HEK293 (cell line): Measurements from ENCODE around the gene IRS1.

Source experiments
- CTCF ChIA-PET: fragments of 350-600 bp; formaldehyde crosslinking; extraction: SDS; loops from one replicate; lab custom pipeline; 2021; ENCODE audit warnings: antibody characterized with exemption; lab: Yijun Ruan, JAX
- POLR2A ChIA-PET: fragments of 300-600 bp; formaldehyde crosslinking; extraction: SDS; loops from one replicate; lab custom pipeline; 2020; ENCODE audit warnings: antibody characterized with exemption, inconsistent platforms; lab: Yijun Ruan, JAX
- H3K27ac ChIP-seq: fragments of 200-500 bp; sonication (Bioruptor generic); 2 replicates; pipeline ENCODE4 v1.5.1; 2014; ENCODE audit warnings: low read depth, low read length, control low read depth, inconsistent platforms; ENCODE audit errors: extremely low read depth
- H3K36me3 ChIP-seq, 2 experiments: fragments of 200-500 bp in 1 of 2; sonication (Bioruptor generic) in 1 of 2; 1 replicate in 1 of 2; 2 replicates in 1 of 2; pipeline ENCODE4 v1.5.1; 2014 to 2017; ENCODE audit warnings: inconsistent platforms in 2 of 2, low read length in 2 of 2; ENCODE audit not compliant: control insufficient read depth in 2 of 2, insufficient read depth in 1 of 2
- H3K4me1 ChIP-seq: fragments of 200-500 bp; sonication (Bioruptor generic); 2 replicates; pipeline ENCODE4 v1.5.1; 2014; ENCODE audit warnings: mild to moderate bottlenecking, low read length, inconsistent platforms; ENCODE audit not compliant: control insufficient read depth, insufficient read depth
- H3K4me3 ChIP-seq: 2 replicates; pipeline ENCODE4 v1.5.1; 2011; ENCODE audit warnings: low read depth, mild to moderate bottlenecking, control low read depth, low read length, moderate library complexity
- H3K9me3 ChIP-seq: fragments of 200-500 bp; sonication (Bioruptor generic); 2 replicates; pipeline ENCODE4 v1.5.1; 2014; ENCODE audit warnings: low read depth, low read length, inconsistent platforms; ENCODE audit not compliant: control insufficient read depth, insufficient read depth
- BCL11A ChIP-seq: fragments of 450-650 bp; formaldehyde crosslinking; IDR thresholded peaks from 2 replicates; pipeline ENCODE4 v1.5.1; 2016; ENCODE audit warnings: low read depth, missing biosample characterization, missing genetic modification characterization
- BCL11B ChIP-seq: fragments of 450-650 bp; formaldehyde crosslinking; IDR thresholded peaks from 2 replicates; pipeline ENCODE4 v1.5.1; 2016; ENCODE audit warnings: low read depth, missing biosample characterization, missing genetic modification characterization
- EGR2 ChIP-seq: fragments of 450-650 bp; formaldehyde crosslinking; IDR thresholded peaks from 2 replicates; pipeline ENCODE4 v1.5.1; 2016; ENCODE audit warnings: low read depth, missing biosample characterization, missing genetic modification characterization
- HOXA7 ChIP-seq: sonication (generic); formaldehyde crosslinking; IDR thresholded peaks from 2 replicates; pipeline ENCODE4 v1.8.1; 2022; ENCODE audit warnings: missing genetic modification reagents, borderline replicate concordance
- KLF8 ChIP-seq: fragments of 450-650 bp; formaldehyde crosslinking; IDR thresholded peaks from 2 replicates; pipeline ENCODE4 v1.5.1; 2016; ENCODE audit warnings: missing biosample characterization, missing genetic modification characterization
- RBAK ChIP-seq: fragments of 450-650 bp; formaldehyde crosslinking; IDR thresholded peaks from 2 replicates; pipeline ENCODE4 v1.5.1; 2016; ENCODE audit warnings: missing biosample characterization, missing genetic modification characterization
- SCRT2 ChIP-seq: fragments of 450-650 bp; formaldehyde crosslinking; IDR thresholded peaks from 2 replicates; pipeline ENCODE4 v1.5.1; 2016; ENCODE audit warnings: missing biosample characterization, missing genetic modification characterization
- TRIM28 ChIP-seq: IDR thresholded peaks from 2 replicates; pipeline ENCODE4 v1.6.1; 2011; ENCODE audit warnings: low read length, control low read depth, borderline replicate concordance
- YY2 ChIP-seq: fragments of 450-650 bp; formaldehyde crosslinking; IDR thresholded peaks from 2 replicates; pipeline ENCODE4 v1.5.1; 2016; ENCODE audit warnings: missing biosample characterization, missing genetic modification characterization
- ZBTB44 ChIP-seq: fragments of 450-650 bp; IDR thresholded peaks from 2 replicates; pipeline ENCODE4 v1.5.1; 2018; ENCODE audit warnings: missing biosample characterization, mild to moderate bottlenecking, missing genetic modification characterization
- ZBTB48 ChIP-seq: fragments of 450-650 bp; formaldehyde crosslinking; IDR thresholded peaks from 2 replicates; pipeline ENCODE4 v1.5.1; 2016; ENCODE audit warnings: missing biosample characterization, missing genetic modification characterization
- ZBTB8A ChIP-seq: fragments of 450-650 bp; formaldehyde crosslinking; IDR thresholded peaks from 2 replicates; pipeline ENCODE4 v1.5.1; 2016; ENCODE audit warnings: missing biosample characterization, missing genetic modification characterization
- ZNF148 ChIP-seq: fragments of 450-650 bp; formaldehyde crosslinking; IDR thresholded peaks from 2 replicates; pipeline ENCODE4 v1.5.0; 2017; ENCODE audit warnings: missing biosample characterization, missing genetic modification characterization, borderline replicate concordance
- ZNF18 ChIP-seq: fragments of 450-650 bp; formaldehyde crosslinking; IDR thresholded peaks from 2 replicates; pipeline ENCODE4 v1.5.1; 2016; ENCODE audit warnings: missing biosample characterization, missing genetic modification characterization
- ZNF2 ChIP-seq: fragments of 450-650 bp; formaldehyde crosslinking; IDR thresholded peaks from 2 replicates; pipeline ENCODE4 v1.5.1; 2016; ENCODE audit warnings: missing biosample characterization, missing genetic modification characterization
- ZNF223 ChIP-seq: fragments of 450-650 bp; formaldehyde crosslinking; IDR thresholded peaks from 2 replicates; pipeline ENCODE4 v1.5.1; 2016; ENCODE audit warnings: missing biosample characterization, missing genetic modification characterization
- ZNF23 ChIP-seq: fragments of 450-650 bp; formaldehyde crosslinking; IDR thresholded peaks from 2 replicates; pipeline ENCODE4 v1.5.1; 2016; ENCODE audit warnings: missing biosample characterization, missing genetic modification characterization, borderline replicate concordance
- ZNF239 ChIP-seq: fragments of 450-650 bp; formaldehyde crosslinking; IDR thresholded peaks from 2 replicates; pipeline ENCODE4 v1.5.1; 2016; ENCODE audit warnings: missing biosample characterization, missing genetic modification characterization
- ZNF37A ChIP-seq: fragments of 450-650 bp; IDR thresholded peaks from 2 replicates; pipeline ENCODE4 v1.5.1; 2018; ENCODE audit warnings: missing biosample characterization, missing genetic modification characterization
- ZNF510 ChIP-seq: fragments of 450-650 bp; formaldehyde crosslinking; IDR thresholded peaks from 2 replicates; pipeline ENCODE4 v1.5.1; 2018; ENCODE audit warnings: mild to moderate bottlenecking, missing genetic modification characterization, missing biosample characterization; ENCODE audit not compliant: insufficient replicate concordance
- ZNF558 ChIP-seq: fragments of 450-650 bp; formaldehyde crosslinking; IDR thresholded peaks from 2 replicates; pipeline ENCODE4 v1.5.1; 2016; ENCODE audit warnings: missing biosample characterization, missing genetic modification characterization
- ZNF571 ChIP-seq: fragments of 450-650 bp; formaldehyde crosslinking; IDR thresholded peaks from 2 replicates; pipeline ENCODE4 v1.5.0; 2017; ENCODE audit warnings: missing biosample characterization, missing genetic modification characterization
- ZNF621 ChIP-seq: fragments of 450-650 bp; formaldehyde crosslinking; IDR thresholded peaks from 2 replicates; pipeline ENCODE4 v1.5.1; 2017; ENCODE audit warnings: missing biosample characterization, missing genetic modification characterization
- ZNF639 ChIP-seq: fragments of 450-650 bp; formaldehyde crosslinking; IDR thresholded peaks from 2 replicates; pipeline ENCODE4 v1.5.1; 2016; ENCODE audit warnings: missing biosample characterization, missing genetic modification characterization
- ZNF692 ChIP-seq: fragments of 450-650 bp; formaldehyde crosslinking; IDR thresholded peaks from 2 replicates; pipeline ENCODE4 v1.5.1; 2016; ENCODE audit warnings: missing biosample characterization, missing genetic modification characterization
- ZNF707 ChIP-seq: fragments of 450-650 bp; formaldehyde crosslinking; IDR thresholded peaks from 2 replicates; pipeline ENCODE4 v1.5.1; 2016; ENCODE audit warnings: missing biosample characterization, missing genetic modification characterization
- ZNF777 ChIP-seq: fragments of 450-650 bp; formaldehyde crosslinking; IDR thresholded peaks from 2 replicates; pipeline ENCODE4 v1.5.1; 2017; ENCODE audit warnings: missing biosample characterization, missing genetic modification characterization, borderline replicate concordance
- ZNF837 ChIP-seq: fragments of 450-650 bp; formaldehyde crosslinking; IDR thresholded peaks from 2 replicates; pipeline ENCODE4 v1.5.1; 2016; ENCODE audit warnings: missing biosample characterization, missing genetic modification characterization
- ZSCAN16 ChIP-seq: fragments of 450-650 bp; formaldehyde crosslinking; IDR thresholded peaks from 2 replicates; pipeline ENCODE4 v1.5.1; 2016; ENCODE audit warnings: missing biosample characterization, missing genetic modification characterization

Gene IRS1

GRCh38 chr2:226759768-226760167 lies 39.9 kb downstream of the IRS1 start:
- Histone ChIP-seq H3K4me1 (peaks cover 29% of the 10 kb centered on the region), H3K4me3 (no peak overlapping the region), H3K27ac (no peak overlapping the region), H3K36me3 (peaks cover 0 to 5% of the 10 kb centered on the region in 2 experiments; a peak in 1 of 3 replicates), H3K9me3 (no peaks in the 10 kb centered on the region)
- POLR2A ChIA-PET = no interaction called here
- TF ChIP-seq RBAK (tag by site-specific recombination) = no peak
- TF ChIP-seq ZNF707 (tag by site-specific recombination) = no peak
- TF ChIP-seq ZNF239 (tag by site-specific recombination) = no peak
- no peak for TF ChIP-seq ZNF223 (tag by site-specific recombination)
- TF ChIP-seq ZNF692 = no peak
- TF ChIP-seq ZNF621 (tag by site-specific recombination) = no peak
- TF ChIP-seq TRIM28 = no peak
- TF ChIP-seq ZNF18 (tag by site-specific recombination) = no peak
- no peak for TF ChIP-seq ZNF23 (tag by site-specific recombination)
- no peak for TF ChIP-seq ZBTB48 (tag by site-specific recombination)
- TF ChIP-seq YY2 = no peak
- no peak for TF ChIP-seq ZNF2 (tag by site-specific recombination)
- no peak for TF ChIP-seq ZNF148 (tag by site-specific recombination)
- TF ChIP-seq ZNF558 (tag by site-specific recombination) = no peak
- no peak for TF ChIP-seq ZNF571 (tag by site-specific recombination)
- TF ChIP-seq SCRT2 (tag by site-specific recombination) = no peak
- TF ChIP-seq EGR2 (tag by site-specific recombination) = no peak
- no peak for TF ChIP-seq ZNF510 (tag by site-specific recombination)
- no peak for TF ChIP-seq ZNF639 (tag by site-specific recombination)
- CTCF ChIA-PET = no interaction called here

- Histone ChIP-seq H3K9me3 (no peaks in the 10 kb centered on the region), H3K36me3 (no peaks in the 10 kb centered on the region), H3K4me3 (no peak overlapping the region)
- POLR2A ChIA-PET = no interaction called here
- TF ChIP-seq HOXA7 (CRISPR knock-in tag) (no peak), ZSCAN16 (tag by site-specific recombination) (no peak), ZNF37A (tag by site-specific recombination) (no peak), ZNF777 (tag by site-specific recombination) (no peak), ZBTB44 (tag by site-specific recombination) (no peak), ZNF837 (tag by site-specific recombination) (no peak), KLF8 (tag by site-specific recombination) (no peak), BCL11A (tag by site-specific recombination) (no peak), BCL11B (no peak), ZBTB8A (tag by site-specific recombination) (no peak)
- TF ChIP-seq, all 188 proteins: peak for 0
- Histone ChIP-seq H3K27ac (no peak overlapping the region), H3K4me1 (peaks cover 36% of the 10 kb centered on the region)
- CTCF ChIA-PET = no interaction called here
These were observed 40.5 kb downstream of the IRS1 start for GRCh38 chr2:226758921-226759640.
